ENCODE results near the gene FBXO27. TPM values are rescaled to one million over a fixed set of nuclear protein-coding genes. Genes with fewer than 3 reads are reported as not detected.
"Not testable (repeated sequence)": the region's sequence is repeated elsewhere in the genome, so short reads cannot be mapped to it uniquely, and the experiment has no call there.

The FBXO27 gene
- total RNA-seq, 1 donor from 2014 or later, result 28.1 TPM

DNA sequence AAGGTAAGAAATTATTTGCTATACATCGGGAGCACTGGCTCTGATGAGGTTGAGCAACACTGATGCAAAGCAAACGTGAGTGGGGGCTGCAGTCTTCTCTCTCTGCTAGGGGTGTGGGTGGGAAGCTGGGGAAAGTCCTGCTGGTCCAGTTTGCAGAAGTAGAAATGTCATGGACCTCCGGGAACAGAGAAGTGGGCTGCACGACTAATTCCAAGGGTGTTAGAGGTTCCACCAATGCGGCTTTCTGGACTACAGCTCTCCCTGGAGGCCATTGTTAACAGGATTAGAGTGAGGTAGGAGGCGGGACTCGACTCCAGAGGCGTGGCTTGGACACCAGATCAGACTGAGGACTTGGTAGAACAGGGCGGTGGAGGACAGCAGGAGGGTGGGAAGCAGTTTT lies 5.7 kb upstream of the FBXO27 start:
- DNase-seq (ENCODE audit: low spot score), result peak; percentile 45

DNA sequence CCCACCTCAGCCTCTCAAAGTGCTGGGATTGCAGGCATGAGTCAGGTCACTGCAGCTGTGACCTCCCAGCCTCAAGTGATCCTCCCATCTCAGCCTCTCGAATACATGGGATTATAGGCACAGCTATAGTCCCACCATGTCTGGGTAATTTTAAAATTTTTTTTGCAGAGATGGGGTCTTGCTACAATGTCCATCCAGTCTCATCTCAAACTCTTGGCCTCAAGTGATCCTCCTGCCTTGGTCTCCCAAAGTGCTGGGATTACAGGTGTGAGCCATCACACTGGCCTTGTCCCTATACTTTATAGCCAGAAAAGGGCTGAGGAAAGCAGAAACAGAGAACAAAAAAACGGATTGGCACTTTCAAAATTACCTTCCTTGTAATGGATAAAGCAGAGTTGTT lies 4.8 kb upstream of the FBXO27 start:
- no peak for DNase-seq (ENCODE audit: low spot score)

DNA sequence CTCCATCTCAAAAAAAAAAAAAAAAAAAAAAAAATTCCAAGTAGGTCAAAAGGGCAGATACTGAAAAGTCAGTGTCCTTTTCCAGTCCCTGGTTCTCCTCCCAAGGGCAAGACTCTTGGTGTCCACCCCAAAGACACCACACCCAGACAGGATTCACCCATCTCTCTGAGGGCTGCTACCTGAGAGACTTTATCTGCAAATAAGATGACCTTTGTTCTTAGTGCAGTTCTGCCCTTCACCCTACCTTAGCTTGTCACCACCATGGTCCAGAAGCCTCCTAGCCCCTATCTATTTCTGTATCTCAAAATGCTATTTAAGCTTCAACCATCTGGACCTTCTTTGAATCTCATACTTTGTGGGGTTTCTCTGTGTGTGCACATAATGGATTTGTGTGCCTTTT lies 4.2 kb upstream of the FBXO27 start:
- no peak for DNase-seq (ENCODE audit: low spot score)

DNA sequence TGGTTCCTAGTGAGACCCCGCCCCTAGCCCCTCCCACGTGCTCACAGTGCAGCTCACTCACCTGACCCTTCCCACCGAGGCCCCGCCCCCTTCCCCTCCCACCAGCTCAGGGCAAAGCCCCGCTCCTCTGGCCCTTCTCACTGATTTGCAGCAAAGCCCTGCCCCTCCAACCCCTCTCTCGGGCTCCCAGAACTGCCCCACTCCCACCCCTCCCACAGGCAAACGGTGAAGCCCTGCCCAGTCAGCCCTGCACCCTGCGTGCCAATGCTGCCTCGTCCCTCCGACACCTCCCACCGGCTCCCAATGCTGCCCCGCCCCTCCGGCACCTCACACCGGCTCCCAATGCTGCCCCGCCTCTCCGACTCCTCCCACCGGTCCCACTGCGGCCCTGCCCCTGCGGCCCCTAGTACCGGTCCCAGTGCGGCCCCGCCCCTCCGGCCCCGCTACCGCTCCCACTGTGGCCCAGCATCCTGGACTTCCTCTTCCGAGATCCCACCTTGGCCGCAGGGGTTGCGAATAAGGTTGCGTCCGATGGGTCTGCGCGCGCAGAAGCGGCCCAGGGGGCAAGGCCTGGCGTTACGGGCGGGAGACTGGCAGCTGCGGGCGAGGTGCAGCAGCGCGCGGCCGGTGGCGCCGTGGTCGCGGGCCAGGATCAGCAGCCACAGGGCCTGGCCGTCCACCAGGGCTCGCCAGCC lies 834 bp downstream of the FBXO27 start:
- DNase-seq (ENCODE audit: low spot score), result peak; percentile 94

DNA sequence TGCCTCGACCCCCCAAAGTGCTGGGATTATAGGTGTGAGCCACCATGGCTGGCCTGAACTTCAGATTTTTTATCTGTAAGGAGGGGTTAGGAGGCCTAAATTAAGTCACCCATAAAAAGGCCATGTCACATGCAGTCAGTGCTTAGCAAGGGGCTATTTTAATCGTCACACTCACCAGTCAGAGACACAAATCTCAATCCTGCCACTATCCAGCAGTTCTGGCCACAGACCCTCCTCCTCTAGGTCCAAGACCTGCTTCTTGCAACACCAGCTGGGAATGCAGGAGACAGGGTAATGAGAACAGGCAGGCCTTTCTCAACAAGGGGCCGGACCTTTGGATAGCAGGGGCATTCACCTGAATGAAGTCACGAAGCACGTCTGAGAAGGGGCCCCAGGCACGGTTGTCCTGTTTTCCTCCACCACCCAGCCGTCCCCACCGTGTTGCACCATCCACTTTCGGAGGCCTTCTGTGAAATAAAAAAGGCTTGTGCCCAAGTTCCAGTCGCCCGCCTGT lies 1.4 kb downstream of the FBXO27 start:
- no peak for DNase-seq (ENCODE audit: low spot score)

DNA sequence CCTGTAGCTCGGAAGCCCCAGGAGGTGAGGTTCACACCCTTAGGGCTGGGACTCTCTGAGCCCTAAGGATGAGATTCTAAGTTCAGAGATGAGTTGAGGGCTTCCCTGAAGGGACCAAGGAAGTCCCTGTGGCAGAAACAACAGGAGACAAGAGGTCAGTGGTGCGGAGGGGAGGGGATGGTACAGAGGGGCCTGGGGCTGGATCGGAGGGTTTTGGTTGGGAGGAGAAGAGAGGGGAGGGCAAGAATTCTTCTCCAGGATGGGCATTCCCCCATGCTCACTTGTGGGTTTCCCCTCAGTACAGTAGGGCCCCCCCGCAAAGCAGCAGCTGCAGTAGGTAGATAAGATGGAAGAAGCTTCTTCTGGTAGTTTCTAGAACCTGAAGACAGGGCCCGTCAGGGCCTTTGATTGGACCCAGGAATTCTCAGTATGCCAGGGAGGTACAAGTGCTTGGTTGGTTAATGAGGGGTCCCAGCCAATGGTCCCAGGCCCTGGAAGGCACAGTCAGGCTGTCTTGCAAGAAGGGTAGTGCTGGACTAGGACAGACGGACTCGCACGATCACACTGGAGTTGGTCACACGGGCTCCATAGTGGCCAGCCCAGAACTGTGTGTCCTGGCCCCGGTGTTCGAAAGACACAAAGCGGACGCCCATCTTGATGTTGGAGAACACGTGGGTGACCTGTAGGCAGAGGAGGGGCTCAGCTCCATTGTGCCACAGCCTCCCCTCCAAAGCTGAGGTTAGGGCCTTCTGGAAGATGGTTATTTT lies 7.3 kb downstream of the FBXO27 start:
- no peak for DNase-seq (ENCODE audit: low spot score)

DNA sequence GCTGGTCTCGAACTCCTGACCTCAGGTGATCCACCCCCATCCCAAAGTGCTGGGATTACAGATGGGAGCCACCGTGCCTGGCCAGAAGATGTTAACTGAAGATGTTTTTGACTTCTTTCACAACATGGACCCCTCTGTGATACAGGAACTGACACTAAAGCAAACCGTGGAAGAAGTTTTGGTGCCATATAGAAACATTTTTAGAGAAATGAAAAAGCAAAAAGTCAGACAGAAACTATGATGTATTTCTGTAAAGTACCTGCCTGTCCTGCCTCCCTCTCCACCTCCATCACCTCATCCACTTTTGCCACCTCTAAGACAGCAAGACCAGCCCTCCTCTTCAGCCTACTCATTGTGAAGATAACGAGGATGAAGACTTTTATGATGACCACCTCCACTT lies 11.3 kb downstream of the FBXO27 start:
- no peak for DNase-seq (ENCODE audit: low spot score)

DNA sequence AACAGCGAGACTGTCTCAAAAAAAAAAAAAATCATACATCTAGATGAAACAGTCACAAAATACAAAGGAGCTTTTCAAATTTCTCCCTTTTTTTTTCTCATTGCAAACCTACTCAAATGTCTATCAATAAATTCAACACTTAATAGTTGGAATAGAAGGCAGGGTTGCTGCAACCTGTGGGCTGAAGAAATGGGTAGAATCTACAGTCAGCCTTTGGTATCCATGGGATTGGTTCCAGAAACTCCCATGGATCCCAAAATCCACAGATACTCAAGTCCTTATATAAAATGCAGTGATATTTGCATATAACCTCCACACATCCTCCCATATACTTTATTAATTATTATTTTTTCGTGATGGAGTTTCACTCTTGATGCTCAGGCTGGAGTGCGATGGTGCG lies 14.7 kb downstream of the FBXO27 start:
- no peak for DNase-seq (ENCODE audit: low spot score)

DNA sequence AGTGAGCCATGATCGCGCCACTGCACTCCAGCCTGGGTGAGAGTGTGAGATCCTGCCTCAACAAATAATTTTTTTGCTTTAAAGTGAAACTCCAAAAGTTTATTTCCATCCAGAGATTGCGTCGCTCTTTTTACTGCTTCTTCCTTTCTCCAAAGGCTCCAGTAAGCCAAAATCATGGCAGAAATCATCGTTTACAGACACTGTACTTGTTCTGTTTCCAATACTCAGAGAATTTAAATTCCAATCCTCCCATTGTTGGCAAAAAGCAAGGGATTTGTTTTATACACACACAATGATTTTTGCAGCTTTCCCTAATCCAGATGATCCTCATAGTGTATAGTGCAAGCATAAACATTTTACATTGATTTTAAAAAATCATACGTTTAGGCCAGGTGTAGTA lies 15.3 kb downstream of the FBXO27 start:
- DNase-seq (ENCODE audit: low spot score), result no peak

DNA sequence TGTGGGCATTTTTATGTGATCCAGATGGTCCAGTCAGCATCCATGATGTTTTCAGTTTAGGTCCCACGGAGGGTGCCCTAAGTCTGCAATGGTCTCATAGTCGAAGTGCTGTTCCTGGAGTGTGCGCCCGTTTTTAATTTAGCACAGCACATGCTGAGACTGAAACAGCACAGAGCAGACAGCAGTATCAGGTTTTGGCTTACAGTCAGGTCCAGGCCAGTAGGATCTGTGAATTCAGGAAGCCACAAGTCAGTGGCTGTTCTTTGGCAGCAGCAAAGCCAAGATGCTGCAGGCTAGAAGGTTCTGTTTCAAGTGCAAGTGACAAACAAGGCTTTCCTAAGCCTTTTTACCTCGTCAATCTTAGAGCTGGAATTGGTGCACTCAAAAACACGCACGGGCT lies 18.3 kb downstream of the FBXO27 start:
- no peak for DNase-seq (ENCODE audit: low spot score)

DNA sequence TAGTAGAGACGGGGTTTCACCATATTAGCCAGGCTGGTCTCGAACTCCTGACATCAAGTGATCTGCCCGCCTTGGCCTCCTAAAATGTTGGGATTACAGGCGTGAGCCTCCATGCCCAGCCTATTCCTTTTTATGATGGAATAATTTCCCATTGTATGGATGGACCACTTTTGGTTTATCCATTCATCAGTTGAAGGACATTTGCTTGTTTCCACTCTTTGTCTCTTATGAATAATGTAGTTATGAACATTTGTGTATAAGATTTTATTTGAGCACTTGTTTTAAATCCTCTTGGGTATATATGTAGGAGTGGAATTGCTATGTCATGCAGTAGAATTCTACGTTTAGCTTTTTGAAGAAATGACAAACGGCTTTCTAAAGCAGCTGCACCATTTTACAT lies 23.3 kb downstream of the FBXO27 start:
- DNase-seq (ENCODE audit: low spot score), result no peak

DNA sequence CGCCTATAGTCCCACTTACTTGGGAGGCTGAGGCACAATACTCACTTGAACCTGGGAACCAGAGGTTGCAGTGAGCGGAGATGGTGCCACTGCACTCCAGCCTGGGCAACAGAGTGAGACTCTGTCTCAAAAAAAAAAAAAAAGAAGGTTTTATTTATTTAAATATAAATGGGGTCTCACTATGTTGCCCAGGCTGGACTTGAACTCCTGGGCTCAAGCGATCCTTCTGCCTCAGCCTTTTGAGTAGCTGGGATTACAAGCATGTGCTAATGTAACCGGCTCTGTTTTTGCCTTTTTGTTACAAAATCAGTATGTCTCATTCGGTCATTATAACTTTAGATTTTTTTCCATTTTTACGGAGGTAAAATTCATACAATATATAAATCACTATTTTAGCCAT lies 24.2 kb downstream of the FBXO27 start:
- no peak for DNase-seq (ENCODE audit: low spot score)

DNA sequence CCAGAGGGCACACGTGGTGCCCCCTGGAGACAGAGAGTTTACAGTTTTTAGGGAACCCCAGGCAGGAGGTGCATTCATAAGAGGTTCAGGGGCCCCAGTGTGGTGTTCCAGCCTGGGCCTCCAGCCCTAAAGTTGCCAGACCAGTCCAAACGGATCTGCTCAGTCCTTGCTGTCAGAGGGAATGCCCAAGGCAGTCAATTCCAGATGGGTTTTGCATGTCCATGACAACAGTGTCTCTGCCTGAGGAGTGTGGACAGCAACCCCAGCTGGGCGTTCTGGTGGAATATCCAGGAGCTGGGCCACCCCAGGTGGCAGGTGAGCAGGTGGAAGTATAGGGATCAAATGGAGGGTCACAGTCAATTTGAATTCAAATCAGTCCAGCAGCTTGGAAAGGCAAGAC lies 25.3 kb downstream of the FBXO27 start:
- no peak for DNase-seq (ENCODE audit: low spot score)

DNA sequence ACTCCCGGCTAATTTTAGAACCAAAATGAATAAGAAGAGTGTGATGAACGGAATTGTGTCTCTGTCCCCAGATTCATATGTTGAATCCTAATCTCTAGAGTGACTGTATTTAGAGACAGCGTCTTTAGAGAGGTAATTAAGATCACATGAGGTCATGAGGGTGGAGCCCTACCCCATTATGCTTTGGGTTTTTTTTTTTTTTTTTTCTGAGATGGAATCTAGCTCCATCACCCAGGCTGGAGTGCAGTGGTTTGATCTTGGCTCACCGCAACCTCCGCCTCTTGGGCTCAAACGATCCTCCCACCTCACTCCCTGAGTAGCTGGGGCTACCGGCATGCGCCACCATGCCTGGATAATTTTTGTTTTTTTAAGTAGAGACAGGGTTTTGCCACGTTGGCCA lies 27.9 kb downstream of the FBXO27 start:
- no peak for DNase-seq (ENCODE audit: low spot score)

DNA sequence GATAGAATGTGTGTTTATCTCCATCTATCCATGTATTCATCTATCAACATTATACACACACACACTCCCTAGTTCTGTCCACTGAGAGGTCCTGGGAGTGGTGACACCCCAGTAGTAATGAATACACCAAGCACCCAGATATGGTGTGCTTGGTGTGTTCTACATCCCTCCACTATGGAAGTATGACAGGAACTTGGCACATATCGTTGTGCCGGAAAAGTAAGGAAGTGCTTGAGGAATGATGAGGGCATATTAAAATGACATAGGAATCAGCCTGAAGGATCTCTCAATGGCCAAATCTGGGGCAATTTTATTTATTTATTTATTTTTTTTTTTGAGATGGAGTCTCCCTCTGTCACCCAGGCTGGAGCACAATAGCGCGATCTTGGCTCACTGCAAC lies 28.6 kb downstream of the FBXO27 start:
- no peak for DNase-seq (ENCODE audit: low spot score)

DNA sequence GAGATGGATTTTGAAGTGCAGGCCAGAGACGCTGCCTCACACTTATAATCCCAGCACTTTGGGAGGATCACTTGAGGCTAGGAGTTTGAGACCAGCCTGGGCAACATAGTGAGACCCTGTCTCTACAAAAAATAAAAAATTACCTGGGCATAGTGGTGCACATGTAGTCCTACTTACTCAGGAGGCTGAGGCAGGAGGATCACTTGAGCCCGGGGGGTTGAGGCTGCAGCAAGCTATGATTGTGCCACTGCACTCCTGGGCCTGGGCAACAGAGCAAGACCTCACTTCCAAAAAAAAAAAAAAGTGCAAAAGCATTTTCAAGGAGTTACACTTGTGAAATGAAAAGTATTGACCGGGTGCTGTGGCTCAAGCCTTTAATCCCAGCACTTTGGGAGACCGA lies 29.2 kb downstream of the FBXO27 start:
- no peak for DNase-seq (ENCODE audit: low spot score)

DNA sequence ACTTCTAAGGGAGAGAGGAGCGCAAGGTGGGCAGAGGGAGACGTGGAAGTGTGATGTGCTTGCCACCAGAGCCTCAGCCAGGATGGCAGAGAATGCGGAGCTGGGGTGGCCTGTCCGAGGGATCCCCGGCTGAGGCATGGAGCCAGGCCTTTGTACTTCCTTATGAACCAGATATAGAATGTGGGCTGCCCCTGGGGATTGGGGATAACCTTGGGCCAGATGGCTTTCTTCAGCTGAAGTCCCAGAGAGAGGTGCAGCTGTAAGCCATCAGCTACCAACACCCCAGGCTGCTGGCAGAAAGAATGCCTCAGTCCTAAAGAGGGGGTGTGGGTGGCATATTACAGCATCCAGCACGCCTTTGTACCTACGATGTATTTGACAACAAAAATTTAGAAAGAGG lies 31.3 kb downstream of the FBXO27 start:
- no peak for DNase-seq (ENCODE audit: low spot score)

DNA sequence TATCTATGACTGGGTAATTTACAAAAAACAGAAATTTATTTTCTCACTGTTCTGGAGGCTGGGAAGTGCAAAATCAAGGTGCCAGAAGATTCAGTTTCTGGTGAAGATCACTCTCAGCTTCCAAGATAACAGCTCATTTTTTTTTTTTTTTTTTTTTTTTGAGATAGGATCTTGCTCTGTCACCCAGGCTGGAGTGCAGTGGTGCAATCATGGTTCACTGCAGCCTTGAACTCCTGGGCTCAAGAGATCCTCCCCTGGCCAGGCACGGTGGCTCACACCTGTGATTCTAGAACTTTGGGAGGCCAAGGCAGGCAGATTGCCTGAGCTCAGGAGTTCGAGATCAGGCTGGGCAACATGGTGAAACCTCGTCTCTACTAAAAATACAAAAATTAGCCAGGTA lies 34.8 kb downstream of the FBXO27 start:
- DNase-seq (ENCODE audit: low spot score), result not testable (repeated sequence)

DNA sequence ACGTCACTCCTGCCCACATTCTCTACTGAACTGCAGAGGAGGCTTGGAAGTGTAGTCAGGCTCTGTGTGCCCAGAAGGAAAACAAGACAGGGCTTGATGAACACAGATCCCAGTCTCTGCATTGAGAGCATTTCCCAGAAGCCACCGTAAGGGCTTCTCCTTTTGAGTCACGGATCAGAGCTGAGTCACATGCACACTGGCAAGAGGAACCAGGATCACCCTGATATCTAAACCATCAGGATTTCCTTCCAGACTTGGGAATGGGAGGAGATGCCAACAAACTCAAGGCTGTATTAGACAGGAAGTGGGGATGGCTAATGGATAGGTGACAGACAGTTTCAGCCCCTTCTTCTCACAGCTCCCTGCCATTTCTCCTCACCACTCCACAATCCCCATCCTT lies 39.1 kb downstream of the FBXO27 start:
- peak; percentile 12 for DNase-seq (ENCODE audit: low spot score)

DNA sequence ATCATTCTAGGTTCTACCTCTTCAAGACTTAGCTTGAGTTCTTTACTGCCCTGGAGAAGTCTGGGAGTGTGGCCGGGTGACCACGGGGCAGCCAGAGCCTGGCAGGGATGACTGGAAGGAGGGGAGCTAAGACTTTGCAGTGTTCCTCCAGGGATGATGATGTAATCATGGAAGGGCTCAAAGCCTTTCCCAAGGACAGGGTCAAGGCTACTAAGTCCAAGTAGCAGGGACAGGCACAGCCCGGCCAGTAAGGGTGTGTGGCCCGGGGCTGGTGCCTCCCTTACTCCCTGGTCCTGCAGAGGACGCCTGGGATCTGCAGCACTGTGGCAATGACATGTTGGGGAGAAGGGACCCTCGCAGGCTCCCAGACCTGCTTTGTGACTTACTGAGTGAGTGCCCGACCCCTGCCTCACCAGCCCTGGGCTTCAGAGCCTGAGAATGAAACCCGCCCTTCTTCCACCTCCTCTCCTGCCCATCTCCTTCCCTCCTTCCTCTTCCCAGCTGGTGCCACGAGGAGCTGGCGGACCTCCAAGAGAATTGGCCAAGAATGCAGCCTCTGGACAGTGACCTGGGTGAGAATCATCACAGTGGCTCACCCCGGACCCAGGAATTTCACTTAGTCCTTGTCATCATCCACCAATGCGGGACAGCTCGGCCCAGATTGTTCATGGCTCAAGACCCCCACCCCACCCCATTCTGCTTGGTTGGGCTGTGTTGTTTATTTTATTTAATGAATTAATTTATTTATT lies 41.2 kb downstream of the FBXO27 start:
- DNase-seq (ENCODE audit: low spot score), result peak; percentile 57

DNA sequence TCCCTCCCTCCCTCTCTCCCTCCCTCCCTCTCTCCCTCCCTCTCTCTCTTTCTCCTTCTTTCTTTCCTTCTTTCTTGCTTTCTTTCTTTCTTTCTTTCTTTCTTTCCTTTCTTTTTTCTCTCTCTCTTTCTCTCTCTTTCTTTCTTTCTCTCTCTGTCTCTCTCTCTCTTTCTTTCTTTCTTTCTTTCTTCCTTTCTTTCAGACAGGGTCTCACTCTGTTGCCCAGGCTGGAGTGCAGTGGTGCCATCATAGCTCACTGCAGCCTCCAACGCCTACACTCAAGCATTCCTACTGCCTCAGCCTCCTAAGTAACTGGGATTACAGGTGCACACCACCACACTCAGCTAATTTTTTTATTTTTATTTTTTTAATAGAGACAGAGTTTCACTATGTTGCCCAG lies 42.7 kb downstream of the FBXO27 start:
- DNase-seq (ENCODE audit: low spot score), result not testable (repeated sequence)

DNA sequence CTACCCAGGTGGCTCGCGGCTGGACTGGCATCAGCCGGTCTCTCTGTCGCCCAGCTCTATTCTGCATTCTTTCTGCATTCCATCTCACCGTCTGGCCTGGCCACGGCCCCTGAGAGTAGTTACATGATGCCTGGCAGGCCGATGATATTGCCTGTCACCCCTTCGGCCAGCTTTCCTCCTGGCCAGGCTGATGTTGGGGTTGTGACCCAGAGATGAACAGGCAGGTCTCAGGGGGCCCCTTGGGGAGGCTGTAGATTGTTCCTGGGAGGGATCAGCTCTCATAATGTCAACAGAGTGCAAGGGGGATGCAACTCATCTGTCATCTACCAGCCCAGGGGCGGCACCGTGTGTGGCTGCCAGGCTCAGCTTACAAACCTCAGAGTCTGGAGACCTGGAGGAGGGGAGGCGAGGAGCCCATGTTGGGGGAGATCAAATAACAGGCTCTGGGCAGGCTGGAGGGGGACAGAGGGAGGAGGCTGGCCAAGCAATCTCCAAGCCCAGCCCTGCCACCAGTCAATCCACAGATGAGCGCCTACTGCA lies 43.2 kb downstream of the FBXO27 start:
- DNase-seq (ENCODE audit: low spot score), result no peak

Measured in mucosa of gallbladder (tissue), 1 donor.